Measurements from ENCODE around the gene SLC7A11.

GRCh38 chr4:138177278-138177968 is 64.7 kb downstream of the SLC7A11 start:
- TF ChIP-seq CTCF (IDR thresholded peaks at IDR 0.05) (no peak), POLR2A (IDR thresholded peaks at IDR 0.05) (no peak)

Measured in uterus (tissue), 2 donors.